HCT116 (cell line): Measurements from ENCODE around the gene VPS35L. TPM values are rescaled to one million over a fixed set of nuclear protein-coding genes. Genes with fewer than 3 reads are reported as not detected.

ENCODE experiments used
- ATAC-seq: fragments of 200-7000 bp; cut with Tn5 transposase; 2 replicates; pipeline ENCODE4 v1.9.1; 2020; ENCODE audit warnings: mild to moderate bottlenecking, moderate library complexity
- BruUV-seq: library from RNA; stranded (reverse); fragments of 400-500 nt; replicated peaks from 2 replicates; lab custom pipeline; 2021; lab: Mats Ljungman, UMichigan
- CTCF ChIA-PET: fragments of 300-600 bp; sonication (Branson Sonifier 250); formaldehyde crosslinking; loops from one replicate; lab custom pipeline; 2021; ENCODE audit warnings: antibody characterized with exemption; lab: Charles Lee
- POLR2A ChIA-PET: fragments of 300-600, 350-600 bp; sonication (Branson Sonifier 250); formaldehyde crosslinking; loops from one replicate; lab custom pipeline; 2021; ENCODE audit warnings: antibody characterized with exemption; lab: Charles Lee
- RAD21 ChIA-PET, 2 experiments: fragments of 300-600 bp; sonication (Branson Sonifier 250); formaldehyde crosslinking; loops; one replicate each; lab custom pipeline; 2023; ENCODE audit warnings: low total read pairs in 2 of 2; ENCODE audit not compliant: uncharacterized antibody in 2 of 2, unreplicated experiment in 2 of 2, low non-redundant PET in 1 of 2; lab: Charles Lee
- DNase-seq: peaks from one replicate; pipeline ENCODE4 v3.0.0-alpha.2; 2010; ENCODE audit warnings: low read depth, low spot score
- H2AFZ ChIP-seq: fragments of 200-600 bp; shearing (Covaris generic), sonication (generic); 2 replicates; pipeline ENCODE4 v1.6.1; 2017; ENCODE audit warnings: low read depth, mixed run types, mixed read lengths, antibody characterized with exemption, low read length; ENCODE audit not compliant: poor library complexity, severe bottlenecking
- H3K27ac ChIP-seq: 2 replicates; pipeline ENCODE4 v1.5.1; 2012; ENCODE audit warnings: low read depth, low read length
- H3K27me3 ChIP-seq: fragments of 200-600 bp; sonication (generic); 2 replicates; pipeline ENCODE4 v1.6.1; 2016; ENCODE audit warnings: mixed run types, low read length, mixed read lengths; ENCODE audit not compliant: insufficient read depth
- H3K36me3 ChIP-seq, 2 experiments: fragments of 200-500 bp in 1 of 2; fragments of 200-600 bp in 1 of 2; sonication (Bioruptor generic) in 1 of 2; sonication (generic) in 1 of 2; 2 replicates each; pipeline versions ENCODE4 v1.5.1 to v1.6.1; 2014 to 2016; ENCODE audit warnings: low read length in 2 of 2, inconsistent platforms in 1 of 2, mixed read lengths in 1 of 2, mixed run types in 1 of 2; ENCODE audit not compliant: insufficient read depth in 2 of 2, control insufficient read depth in 1 of 2
- H3K4me1 ChIP-seq, 2 experiments: fragments of 200-600 bp in 1 of 2; sonication (generic) in 1 of 2; 2 replicates each; pipeline versions ENCODE4 v1.5.1 to v1.6.1; 2012 to 2017; ENCODE audit warnings: low read length in 2 of 2, inconsistent platforms in 1 of 2, mild to moderate bottlenecking in 1 of 2, mixed read lengths in 1 of 2, mixed run types in 1 of 2, moderate library complexity in 1 of 2; ENCODE audit not compliant: insufficient read depth in 2 of 2, control insufficient read depth in 1 of 2
- H3K4me2 ChIP-seq: fragments of 200-600 bp; sonication (generic); 2 replicates; pipeline ENCODE4 v1.6.1; 2017; ENCODE audit warnings: mixed run types, low read length, mixed read lengths
- H3K4me3 ChIP-seq, 2 experiments: fragments of 200-600 bp in 1 of 2; sonication (generic) in 1 of 2; replicated peaks in 1 of 2; 2 replicates each; pipeline ENCODE4 v1.5.1; 2011 to 2016; ENCODE audit warnings: low read length in 2 of 2, control low read depth in 1 of 2, low read depth in 1 of 2, mild to moderate bottlenecking in 1 of 2, mixed read lengths in 1 of 2, mixed run types in 1 of 2
- H3K79me2 ChIP-seq: fragments of 200-600 bp; sonication (generic); 2 replicates; pipeline ENCODE4 v1.6.1; 2017; ENCODE audit warnings: mild to moderate bottlenecking, mixed run types, low read length, moderate library complexity, mixed read lengths; ENCODE audit not compliant: insufficient read depth
- H3K9ac ChIP-seq: fragments of 200-600 bp; sonication (generic); 2 replicates; pipeline ENCODE4 v1.6.1; 2016; ENCODE audit warnings: low read length, mixed read lengths
- H3K9me2 ChIP-seq: fragments of 200-600 bp; sonication (generic), shearing (Covaris generic); 2 replicates; pipeline ENCODE4 v1.6.1; 2017; ENCODE audit warnings: mixed run types, mild to moderate bottlenecking, moderate library complexity; ENCODE audit not compliant: insufficient read depth
- H3K9me3 ChIP-seq, 2 experiments: fragments of 200-500 bp in 1 of 2; fragments of 200-600 bp in 1 of 2; sonication (Bioruptor generic) in 1 of 2; sonication (generic) in 1 of 2; 2 replicates each; pipeline ENCODE4 v1.6.1; 2014 to 2017; ENCODE audit warnings: low read length in 2 of 2, mixed read lengths in 2 of 2, inconsistent platforms in 1 of 2, low read depth in 1 of 2, mild to moderate bottlenecking in 1 of 2, mixed run types in 1 of 2, moderate library complexity in 1 of 2; ENCODE audit not compliant: control insufficient read depth in 1 of 2, insufficient read depth in 1 of 2
- H4K20me1 ChIP-seq: fragments of 200-600 bp; sonication (generic), shearing (Covaris generic); 2 replicates; pipeline ENCODE4 v1.6.1; 2017; ENCODE audit warnings: mixed run types, mild to moderate bottlenecking, moderate library complexity; ENCODE audit not compliant: insufficient read depth
- ATF3 ChIP-seq: IDR thresholded peaks from 2 replicates; pipeline ENCODE4 v1.6.1; 2012
- CBX3 ChIP-seq: IDR thresholded peaks from 2 replicates; pipeline ENCODE4 v1.6.1; 2012; ENCODE audit warnings: low read depth
- CEBPB ChIP-seq: IDR thresholded peaks from 2 replicates; pipeline ENCODE4 v1.6.1; 2012; ENCODE audit warnings: low read depth
- CTCF ChIP-seq, 3 experiments: fragments of 200-600 bp in 1 of 3; sonication (generic) in 1 of 3; IDR thresholded peaks in 2 of 3; conservative IDR thresholded peaks in 1 of 3; 2 replicates each; pipeline ENCODE4 v1.5.1; 2012 to 2017; ENCODE audit warnings: low read depth in 2 of 3, low read length in 2 of 3, antibody characterized with exemption in 1 of 3, borderline replicate concordance in 1 of 3, control low read depth in 1 of 3, mild to moderate bottlenecking in 1 of 3, mixed read lengths in 1 of 3, mixed run types in 1 of 3, moderate library complexity in 1 of 3; ENCODE audit not compliant: insufficient read depth in 1 of 3
- EGR1 ChIP-seq: IDR thresholded peaks from 2 replicates; pipeline ENCODE4 v1.6.1; 2012; ENCODE audit warnings: low read depth
- EZH2 ChIP-seq: fragments of 200-600 bp; sonication (generic); IDR thresholded peaks from 2 replicates; pipeline ENCODE4 v1.6.1; 2017; ENCODE audit warnings: antibody characterized with exemption, mixed run types
- EZH2phosphoT487 ChIP-seq: fragments of 200-600 bp; IDR thresholded peaks from 2 replicates; pipeline ENCODE4 v1.6.1; 2018; ENCODE audit warnings: antibody characterized with exemption, borderline replicate concordance
- JUND ChIP-seq: IDR thresholded peaks from 2 replicates; pipeline ENCODE4 v1.6.1; 2012
- MAX ChIP-seq: IDR thresholded peaks from 2 replicates; pipeline ENCODE4 v1.6.1; 2012
- POLR2A ChIP-seq: IDR thresholded peaks from 2 replicates; pipeline ENCODE4 v1.7.0; 2011; ENCODE audit warnings: borderline replicate concordance; ENCODE audit not compliant: insufficient read depth, insufficient read length; ENCODE audit errors: extremely low read depth
- RAD21 ChIP-seq: IDR thresholded peaks from 2 replicates; pipeline ENCODE4 v1.6.1; 2012; ENCODE audit warnings: low read depth, mild to moderate bottlenecking
- REST ChIP-seq: IDR thresholded peaks from 2 replicates; pipeline ENCODE4 v1.6.1; 2012; ENCODE audit warnings: low read depth
- SIN3A ChIP-seq: IDR thresholded peaks from 2 replicates; pipeline ENCODE4 v1.6.1; 2012; ENCODE audit warnings: low read depth
- SP1 ChIP-seq: IDR thresholded peaks from 2 replicates; pipeline ENCODE4 v1.6.1; 2012; ENCODE audit warnings: low read depth
- TCF7L2 ChIP-seq: IDR thresholded peaks from 2 replicates; pipeline ENCODE4 v1.7.0; 2011; ENCODE audit warnings: borderline replicate concordance, inconsistent platforms; ENCODE audit not compliant: insufficient read depth, insufficient read length; ENCODE audit errors: extremely low read depth
- YY1 ChIP-seq: IDR thresholded peaks from 2 replicates; pipeline ENCODE4 v1.6.1; 2011; ENCODE audit warnings: low read length, low read depth, moderate library complexity, mild to moderate bottlenecking; ENCODE audit not compliant: insufficient replicate concordance; ENCODE audit errors: extremely low read depth
- ZFX ChIP-seq: fragments of 450-650 bp; IDR thresholded peaks from 2 replicates; pipeline ENCODE4 v1.6.1; 2017
- intact Hi-C: fragments of 100-400 bp; cut with micrococcal nuclease; formaldehyde crosslinking; loops from 2 replicates; pipeline ENCODE4 v1.10.0; 2022
- total RNA-seq: library from RNA; stranded (reverse); gene quantifications from one replicate; pipeline ENCODE4 v1.2.1, GENCODE V29; 2021; ENCODE audit not compliant: unreplicated experiment
- TF ChIP-seq, protein P1 (sequence below): IDR thresholded peaks from 2 replicates; pipeline ENCODE4 v1.6.1; 2011; ENCODE audit warnings: mild to moderate bottlenecking, low read length, moderate library complexity; ENCODE audit not compliant: insufficient replicate concordance; ENCODE audit errors: extremely low read depth

VPS35L gene
- total RNA-seq, 1 experiment from 2014 or later, result 21.4 TPM

DNA sequence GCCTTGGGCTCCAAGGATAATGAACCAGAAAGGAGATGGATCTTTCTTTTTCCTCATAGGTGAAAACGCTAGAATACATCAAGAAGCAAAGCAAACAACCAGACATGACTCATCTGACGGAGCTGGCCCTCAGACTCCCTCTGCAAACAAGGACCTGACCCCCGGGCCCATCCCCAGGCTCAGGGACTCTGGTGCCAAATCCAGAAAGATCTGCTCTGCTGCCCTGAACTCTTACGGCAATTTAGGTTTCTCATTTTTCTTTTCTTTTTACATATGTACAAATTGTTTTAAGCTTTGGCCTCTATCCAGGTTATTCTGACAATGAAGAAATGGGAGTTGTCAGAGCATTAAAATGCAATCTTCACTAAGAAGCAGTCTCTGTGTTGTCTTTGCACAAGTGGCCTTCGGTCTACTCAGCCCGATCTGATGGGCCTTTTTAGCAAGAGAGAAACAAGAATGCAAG, 144.8 kb downstream of the VPS35L start:
- no peak for ATAC-seq
- RAD21 ChIA-PET, result no interaction called here
- Histone ChIP-seq H3K4me1 (peaks cover 16 to 29% of the 10 kb centered on the region in 2 experiments), H2AFZ (no peak overlapping the region)
- TF ChIP-seq EGR1 (no peak), RAD21 (no peak), ZFX (no peak), TCF7L2 (no peak), EZH2phosphoT487 (no peak), CBX3 (no peak), EZH2 (no peak), SIN3A (no peak), MAX (no peak), CTCF (IDR thresholded peaks at IDR 0.05 in 2 of 3, conservative IDR thresholded peaks at IDR 0.05 in 1 of 3; ENCODE audit: borderline replicate concordance in 1 of 3, insufficient read depth in 1 of 3, low read depth in 2 of 3, low read length in 2 of 3) (no peak), REST (no peak), CEBPB (no peak), YY1 (no peak), POLR2A (no peak), SP1 (no peak), ATF3 (no peak), JUND (no peak)
- TF ChIP-seq, protein P1, sequence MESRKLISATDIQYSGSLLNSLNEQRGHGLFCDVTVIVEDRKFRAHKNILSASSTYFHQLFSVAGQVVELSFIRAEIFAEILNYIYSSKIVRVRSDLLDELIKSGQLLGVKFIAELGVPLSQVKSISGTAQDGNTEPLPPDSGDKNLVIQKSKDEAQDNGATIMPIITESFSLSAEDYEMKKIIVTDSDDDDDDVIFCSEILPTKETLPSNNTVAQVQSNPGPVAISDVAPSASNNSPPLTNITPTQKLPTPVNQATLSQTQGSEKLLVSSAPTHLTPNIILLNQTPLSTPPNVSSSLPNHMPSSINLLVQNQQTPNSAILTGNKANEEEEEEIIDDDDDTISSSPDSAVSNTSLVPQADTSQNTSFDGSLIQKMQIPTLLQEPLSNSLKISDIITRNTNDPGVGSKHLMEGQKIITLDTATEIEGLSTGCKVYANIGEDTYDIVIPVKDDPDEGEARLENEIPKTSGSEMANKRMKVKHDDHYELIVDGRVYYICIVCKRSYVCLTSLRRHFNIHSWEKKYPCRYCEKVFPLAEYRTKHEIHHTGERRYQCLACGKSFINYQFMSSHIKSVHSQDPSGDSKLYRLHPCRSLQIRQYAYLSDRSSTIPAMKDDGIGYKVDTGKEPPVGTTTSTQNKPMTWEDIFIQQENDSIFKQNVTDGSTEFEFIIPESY, result no peak
- TF ChIP-seq, all 23 proteins: peak for 0
- no peak for DNase-seq
- peaks cover 23 to 31% of the 10 kb centered on the region in 2 experiments; a peak in 3 of 4 replicates for H3K36me3 ChIP-seq
- no peak overlapping the region for H3K4me2 ChIP-seq
- H3K27ac ChIP-seq, result no peak overlapping the region
- H3K9me2 ChIP-seq, result no peaks in the 10 kb centered on the region
- CTCF ChIA-PET, result interaction anchor here (1.2 to 1.3 kb wide), 2 partner anchors 18 to 116 kb away, joined by 3 to 4 read pairs; partner anchors contain the start of genes IQCK and KNOP1
- H3K9ac ChIP-seq, result no peak overlapping the region
- no peaks in the 10 kb centered on the region for H3K27me3 ChIP-seq
- no peak overlapping the region for H3K4me3 ChIP-seq
- no peaks in the 10 kb centered on the region for H4K20me1 ChIP-seq
- BruUV-seq, result no TSS peak
- H3K79me2 ChIP-seq, result peaks cover 17% of the 10 kb centered on the region; the same call in 1 of the 2 replicates
- POLR2A ChIA-PET, result no interaction called here
- H3K9me3 ChIP-seq, result no peaks in the 10 kb centered on the region
- intact Hi-C loops, result no loop called here
